Activated effector memory CD4-positive, alpha-beta T cell treated with Interleukin-2 at 50 U/mL for 16 hours (primary cell): Measurements from ENCODE around the gene MAGI1.

Experiments
- DNase-seq: peaks from one replicate; pipeline ENCODE4 v3.0.0-alpha.2; 2020

MAGI1 gene

GRCh38 chr3:65689436-65689835 lies 349.3 kb downstream of the MAGI1 start:
- no peak for DNase-seq

DNA sequence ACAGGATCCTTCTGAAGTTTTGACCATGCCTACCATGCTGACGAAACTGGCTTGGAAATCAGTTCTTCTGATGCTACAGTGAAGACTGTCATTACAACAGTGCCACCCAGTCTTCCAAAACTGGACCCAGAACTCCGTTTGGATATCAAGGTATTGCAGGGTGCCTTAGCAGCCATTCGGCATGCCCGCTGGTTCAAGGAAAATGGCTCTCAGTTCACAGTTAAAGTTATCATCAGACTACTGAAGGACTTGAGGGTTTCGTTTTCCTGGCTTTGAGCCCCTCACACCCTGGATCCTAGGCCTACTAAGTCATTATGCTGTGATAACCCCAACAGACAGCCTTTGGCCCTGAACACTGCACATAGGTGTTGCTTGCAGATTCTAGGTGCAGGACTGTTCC lies 351.0 kb downstream of the MAGI1 start:
- no peak for DNase-seq

DNA sequence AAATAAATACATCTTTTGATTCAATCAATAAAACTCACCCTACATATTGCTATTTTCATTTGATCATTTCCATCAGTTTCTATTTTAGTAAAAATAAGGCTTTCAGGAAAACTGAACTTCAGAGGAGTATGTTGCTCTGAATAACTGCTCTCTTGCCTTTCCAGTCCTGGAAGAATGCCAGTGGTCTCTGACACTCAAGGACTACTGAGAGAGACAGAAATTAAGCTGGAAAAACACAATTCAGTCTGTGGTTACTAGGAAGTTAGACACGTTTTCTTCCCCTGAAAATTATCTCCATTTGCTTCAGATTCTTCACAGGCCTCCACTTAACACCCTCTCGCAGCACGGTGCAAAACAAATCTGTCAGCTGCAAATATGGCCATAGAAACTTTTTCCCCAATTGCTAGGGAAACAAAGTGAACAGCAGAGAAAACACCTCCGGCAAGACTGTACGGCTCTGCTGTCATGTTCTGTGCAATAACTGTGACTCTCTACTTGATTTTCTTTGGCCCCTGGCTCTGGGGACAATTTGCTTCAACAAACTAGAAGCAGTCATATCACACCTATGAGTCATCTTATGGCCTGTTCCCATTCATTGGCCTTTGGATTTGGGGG lies 353.0 kb downstream of the MAGI1 start:
- DNase-seq, result no peak

GRCh38 chr3:65678516-65678915 lies 360.2 kb downstream of the MAGI1 start:
- no peak for DNase-seq

DNA sequence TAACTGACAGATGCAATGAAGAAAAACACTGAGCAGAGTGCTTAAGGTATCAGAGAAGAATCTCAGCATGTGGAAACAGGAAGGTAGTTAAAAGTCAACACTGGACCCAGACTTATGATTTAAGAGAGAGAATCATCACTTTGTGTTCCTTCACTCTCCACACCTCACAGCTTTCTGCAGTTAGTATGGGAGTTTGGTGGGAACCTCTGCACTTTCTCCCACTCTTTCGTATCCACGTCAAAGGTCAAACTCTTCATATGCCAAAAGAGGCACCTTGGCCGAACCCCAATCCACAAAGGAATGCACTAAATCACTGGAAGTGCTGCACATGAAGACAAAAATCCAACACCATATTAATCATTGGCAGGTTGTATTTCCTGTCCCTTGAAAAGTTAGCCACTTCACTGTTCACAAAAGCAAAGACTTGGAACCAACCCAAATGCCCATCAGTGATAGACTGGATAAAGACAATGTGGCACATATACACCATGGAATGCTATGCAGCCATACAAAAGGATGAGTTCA lies 361.2 kb downstream of the MAGI1 start:
- DNase-seq, result no peak

- no peak for DNase-seq
These were observed 362.1 kb downstream of the MAGI1 start for GRCh38 chr3:65676580-65676979.

GRCh38 chr3:65675011-65675410 lies 363.7 kb downstream of the MAGI1 start:
- no peak for DNase-seq

DNA sequence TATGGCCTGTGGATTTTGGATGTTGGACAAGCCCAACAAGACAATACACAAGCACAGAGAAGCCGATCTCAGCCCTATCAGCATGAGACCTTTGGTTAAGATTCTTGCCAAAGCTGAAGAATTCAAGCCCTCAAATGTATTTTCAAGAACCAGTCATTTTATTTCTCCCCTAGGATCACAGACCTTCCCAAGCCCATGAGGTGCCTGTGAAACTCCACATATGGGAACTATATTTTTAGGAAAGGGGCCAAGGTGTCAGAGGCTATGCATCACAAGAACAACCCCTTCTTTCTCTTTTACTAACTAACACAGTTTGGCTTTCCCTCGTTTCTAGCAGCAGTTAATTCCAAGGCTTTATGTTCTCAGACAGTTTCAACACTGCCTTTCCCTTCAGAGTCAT lies 364.5 kb downstream of the MAGI1 start:
- DNase-seq, result no peak

GRCh38 chr3:65672871-65673815 lies 365.6 kb downstream of the MAGI1 start:
- no peak for DNase-seq

DNA sequence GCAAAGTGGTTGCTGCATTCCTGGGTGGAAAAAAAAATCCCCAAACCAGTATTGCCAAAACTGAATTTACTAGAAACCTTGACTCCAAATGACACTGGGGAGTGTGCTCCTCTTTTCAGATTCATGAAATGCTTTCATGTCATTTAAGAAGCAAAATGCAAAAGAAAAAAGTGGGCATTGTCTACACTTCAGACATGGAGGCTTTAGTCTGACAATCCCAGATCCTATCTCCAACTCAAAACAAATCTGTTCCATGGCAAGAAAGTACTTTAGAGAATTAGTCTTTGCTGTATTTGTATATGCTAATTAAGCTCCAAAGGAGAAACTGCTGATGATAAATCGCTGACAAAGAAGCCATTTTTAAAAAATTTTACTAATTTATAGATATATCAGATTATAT lies 366.7 kb downstream of the MAGI1 start:
- no peak for DNase-seq

DNA sequence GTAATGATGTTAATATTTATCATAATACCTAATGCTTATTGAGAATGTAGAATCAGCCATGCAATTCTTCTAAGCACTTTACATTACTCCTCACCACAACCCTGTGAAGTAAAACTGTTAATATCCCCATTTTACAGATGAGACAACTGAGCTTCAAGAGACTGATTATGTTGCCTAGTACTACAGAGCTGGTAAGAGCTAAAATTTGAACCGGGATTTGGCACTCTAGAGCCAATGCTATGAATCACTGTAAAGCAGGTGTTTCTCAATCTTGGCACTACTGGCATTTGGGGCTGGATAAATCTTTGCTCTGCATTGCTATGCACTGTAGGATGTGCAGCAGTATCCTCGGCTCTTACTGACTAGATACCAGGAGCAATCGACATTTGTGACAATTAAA lies 367.7 kb downstream of the MAGI1 start:
- no peak for DNase-seq

GRCh38 chr3:65669163-65669875 lies 369.4 kb downstream of the MAGI1 start:
- DNase-seq, result no peak

DNA sequence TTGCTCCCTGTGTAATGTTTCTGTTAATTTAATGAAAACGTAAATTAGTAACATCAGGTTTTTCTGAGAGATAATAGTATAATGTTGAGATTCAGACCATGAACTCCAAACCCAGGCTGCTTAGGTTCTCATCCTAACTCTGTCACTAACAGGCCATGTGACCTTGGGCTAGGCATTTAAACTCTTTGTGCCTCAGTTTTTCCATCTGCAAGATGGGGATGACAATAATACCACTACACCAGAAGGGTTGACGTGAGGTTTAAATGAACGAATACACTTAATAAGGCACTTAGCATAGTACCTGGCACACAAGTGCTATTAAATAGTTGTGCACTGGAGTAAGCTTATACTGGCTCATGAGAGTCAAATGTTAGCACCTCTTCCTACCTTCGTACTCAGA lies 370.8 kb downstream of the MAGI1 start:
- no peak for DNase-seq

DNA sequence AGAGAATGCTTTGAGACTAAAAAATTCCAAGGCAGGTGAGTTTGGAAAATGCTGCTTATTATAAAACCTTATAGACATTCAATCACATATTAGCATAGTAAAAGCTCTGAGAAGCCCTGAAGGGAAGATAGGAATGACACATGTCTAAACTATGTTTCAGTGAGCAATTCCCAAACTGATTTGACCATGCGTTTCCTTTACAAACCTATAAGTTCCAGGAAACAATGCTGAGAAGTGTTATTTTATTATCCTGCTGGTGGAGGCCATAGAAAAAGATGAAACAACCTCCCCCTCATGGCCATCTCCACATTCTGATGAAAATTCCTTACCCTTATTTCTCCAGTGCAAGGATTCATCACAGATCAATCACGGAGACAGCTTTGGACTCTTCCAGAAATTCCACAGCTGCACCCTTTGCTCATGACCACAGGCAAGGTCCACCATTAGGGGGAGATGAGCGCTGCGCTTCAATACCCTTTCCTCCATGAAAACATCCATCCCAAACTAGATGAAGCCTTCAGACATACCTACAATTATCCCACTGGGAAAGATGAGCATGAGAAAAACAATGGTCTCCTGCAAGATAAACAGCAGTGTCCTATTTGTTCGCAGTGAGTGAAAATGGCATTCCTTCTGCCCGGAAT lies 372.1 kb downstream of the MAGI1 start:
- DNase-seq, result no peak

DNA sequence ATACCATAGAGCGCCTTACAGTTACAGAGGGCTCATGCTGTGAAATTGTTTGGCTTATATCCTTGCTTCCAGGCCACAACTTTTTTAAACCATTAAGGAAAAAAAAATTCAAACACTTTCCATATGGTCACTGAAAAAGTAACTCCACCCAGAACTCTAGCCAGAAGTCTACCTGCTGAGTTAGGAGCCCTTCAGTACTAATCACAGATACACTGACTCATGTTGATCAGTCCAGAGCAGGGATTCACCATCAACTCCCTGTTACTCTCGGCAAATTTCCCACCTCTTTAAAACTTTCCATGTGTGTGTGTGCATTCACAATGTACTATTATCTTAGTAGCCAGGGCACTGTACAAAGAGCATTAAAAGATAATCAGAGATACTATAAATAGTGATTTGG lies 372.8 kb downstream of the MAGI1 start:
- DNase-seq, result no peak

DNA sequence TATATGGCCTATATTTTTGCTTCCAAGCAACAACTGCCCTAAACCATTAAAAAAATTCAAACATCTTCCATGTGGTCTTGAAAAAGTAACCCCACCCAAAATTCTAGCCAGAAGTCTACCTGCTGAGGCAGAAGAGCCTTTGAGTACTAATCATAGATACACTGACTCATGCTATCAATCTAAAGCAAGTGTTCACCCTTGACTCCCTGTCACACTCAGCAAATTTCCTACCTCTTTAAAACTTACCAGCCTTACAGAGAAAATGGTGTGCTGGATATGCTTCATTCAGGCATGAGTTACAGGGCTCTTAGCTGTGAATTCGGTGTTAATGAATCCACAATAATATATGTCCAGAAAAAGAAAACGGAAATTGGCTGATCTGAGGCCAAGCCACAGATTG lies 373.8 kb downstream of the MAGI1 start:
- no peak for DNase-seq

- no peak for DNase-seq
These were observed 374.3 kb downstream of the MAGI1 start for GRCh38 chr3:65664446-65664845.

DNA sequence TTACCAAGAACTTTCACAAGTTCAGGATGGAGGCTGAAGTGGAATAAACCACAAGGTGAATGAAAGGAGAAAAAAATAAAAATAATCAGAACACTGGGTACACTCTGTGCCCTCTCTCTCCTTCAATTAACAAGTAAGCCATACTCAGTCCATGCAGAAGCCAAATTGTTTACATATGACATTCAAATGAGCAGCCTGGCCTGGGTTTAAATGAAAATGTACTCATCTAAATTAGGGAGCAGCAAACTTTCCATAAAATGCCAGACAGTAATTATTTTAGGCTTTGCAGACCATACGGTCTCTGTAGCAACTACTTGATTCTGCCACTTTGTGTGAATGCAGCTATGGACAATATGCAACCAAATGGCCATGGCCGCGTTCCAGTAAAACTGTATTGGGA lies 376.6 kb downstream of the MAGI1 start:
- no peak for DNase-seq

DNA sequence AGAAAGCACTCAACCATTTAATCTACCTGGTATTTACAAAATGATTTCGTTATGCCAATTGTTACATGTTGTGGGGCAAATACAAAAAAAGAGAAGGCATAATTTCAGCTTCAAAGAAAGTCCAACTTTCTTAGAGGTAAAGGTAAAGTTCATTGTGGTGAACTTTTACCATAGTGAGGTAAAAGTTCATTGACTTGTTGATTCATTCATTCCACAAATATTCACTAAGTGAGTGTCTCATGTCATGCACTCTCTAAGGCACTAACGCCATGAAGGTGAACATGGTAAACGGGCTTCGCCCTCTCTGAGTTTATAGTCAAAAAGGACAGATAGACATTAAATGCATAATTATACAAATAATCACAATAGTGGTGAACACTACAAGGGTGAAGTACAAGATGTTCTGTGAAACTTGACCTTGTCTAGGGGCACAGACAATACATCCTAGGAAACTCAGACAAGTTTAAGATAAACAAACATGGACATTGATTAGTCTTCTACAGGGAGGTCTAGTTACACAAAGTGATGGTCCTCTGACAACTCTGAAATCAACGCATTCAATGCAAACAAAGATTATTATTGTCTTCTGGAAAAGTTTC lies 378.6 kb downstream of the MAGI1 start:
- no peak for DNase-seq

GRCh38 chr3:65659396-65659795 lies 379.3 kb downstream of the MAGI1 start:
- no peak for DNase-seq

GRCh38 chr3:65658401-65658800 lies 380.3 kb downstream of the MAGI1 start:
- DNase-seq, result no peak

DNA sequence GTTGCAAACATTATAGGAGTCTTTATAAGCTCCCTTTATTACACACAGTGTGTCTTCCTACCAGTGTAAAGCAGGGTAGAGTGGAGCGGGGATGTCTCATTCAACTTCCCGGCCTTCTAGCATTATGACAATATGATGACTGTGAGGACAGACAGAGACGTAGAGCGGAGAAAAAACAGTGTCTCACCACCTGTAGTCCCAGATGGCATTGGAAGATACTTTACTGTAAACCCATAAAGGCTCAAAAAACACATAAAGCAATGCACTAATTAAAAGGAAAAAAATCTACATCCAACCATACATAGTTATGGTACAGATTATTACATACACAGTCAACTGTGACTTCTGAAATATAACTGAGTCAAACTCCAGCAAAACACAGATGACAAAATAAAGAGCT lies 383.7 kb downstream of the MAGI1 start:
- DNase-seq, result no peak

- DNase-seq, result no peak
These were observed 385.0 kb downstream of the MAGI1 start for GRCh38 chr3:65653731-65654130.
